NT2/D1 (cell line): Measurements from ENCODE around the gene TUBA8.

Experiments used
- SUZ12 ChIP-seq: IDR thresholded peaks from 2 replicates; pipeline ENCODE4 v1.6.1; 2011; ENCODE audit not compliant: insufficient read length, insufficient read depth; ENCODE audit errors: extremely low read depth
- YY1 ChIP-seq: IDR thresholded peaks from 2 replicates; pipeline ENCODE4 v1.6.1; 2011; ENCODE audit not compliant: insufficient read length, insufficient read depth
- ZNF274 ChIP-seq: IDR thresholded peaks from 2 replicates; pipeline ENCODE4 v1.6.1; 2011; ENCODE audit warnings: mild to moderate bottlenecking, low read depth, low read length

DNA sequence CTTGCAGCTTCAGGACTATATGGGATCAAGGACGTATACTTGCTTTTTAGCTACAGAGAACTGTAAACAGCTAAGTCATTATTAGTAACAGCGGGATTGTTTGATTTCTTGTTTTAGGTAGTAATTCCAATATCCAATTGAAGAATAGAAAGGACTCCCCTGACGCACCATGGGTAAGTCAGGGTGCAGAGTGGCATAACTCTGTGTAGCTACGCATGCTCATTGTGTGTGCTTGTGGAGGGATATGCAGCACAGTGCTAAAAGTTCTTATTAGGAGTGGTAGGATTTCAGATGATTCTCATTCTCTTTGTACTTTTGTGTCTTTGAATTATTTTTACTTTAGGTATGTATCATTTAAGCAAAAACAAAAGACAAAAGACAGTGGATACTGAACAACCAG is 40.6 kb upstream of the TUBA8 start:
- no peak for TF ChIP-seq YY1
- no peak for TF ChIP-seq ZNF274
- no peak for TF ChIP-seq SUZ12
